Measurements from ENCODE around the gene CEP112.

- TF ChIP-seq CTCF (IDR thresholded peaks at IDR 0.05; ENCODE audit: insufficient read depth, low read depth, low read length) (no peak), EZH2 (IDR thresholded peaks at IDR 0.05; ENCODE audit: insufficient read depth, low read length) (no peak)
These were observed 547.4 kb downstream of the CEP112 start for GRCh38 chr17:65644545-65644944.

All from astrocyte (in vitro differentiated cells and primary cell).